Measurements from ENCODE around the gene EYS.

The EYS gene

GRCh38 chr6:65199121-65199520 is 507.9 kb downstream of the EYS start:
- DNase-seq, result no peak

- no peak for DNase-seq
Observed at GRCh38 chr6:65191471-65191870, 515.6 kb downstream of the EYS start.

- DNase-seq, result no peak
Observed at GRCh38 chr6:65189236-65189881, 517.7 kb downstream of the EYS start.

GRCh38 chr6:65186826-65187225 is 520.2 kb downstream of the EYS start:
- no peak for DNase-seq

- DNase-seq, result no peak
Observed at GRCh38 chr6:65182681-65183080, 524.3 kb downstream of the EYS start.

GRCh38 chr6:65170273-65170672 is 536.8 kb downstream of the EYS start:
- no peak for DNase-seq

- no peak for DNase-seq
Observed at GRCh38 chr6:65161661-65162060, 545.4 kb downstream of the EYS start.

GRCh38 chr6:65157025-65157424 is 550.0 kb downstream of the EYS start:
- DNase-seq, result no peak

- DNase-seq, result no peak
Observed at GRCh38 chr6:65155083-65155482, 551.9 kb downstream of the EYS start.

GRCh38 chr6:65149841-65150240 is 557.2 kb downstream of the EYS start:
- no peak for DNase-seq

- no peak for DNase-seq
Observed at GRCh38 chr6:65148839-65149238, 558.2 kb downstream of the EYS start.

GRCh38 chr6:65135567-65135966 is 571.5 kb downstream of the EYS start:
- no peak for DNase-seq

- no peak for DNase-seq
Observed at GRCh38 chr6:65126667-65127066, 580.4 kb downstream of the EYS start.

- no peak for DNase-seq
Observed at GRCh38 chr6:65123521-65123920, 583.5 kb downstream of the EYS start.

- no peak for DNase-seq
Observed at GRCh38 chr6:65117817-65118409, 589.1 kb downstream of the EYS start.

- DNase-seq, result no peak
Observed at GRCh38 chr6:65116326-65116725, 590.7 kb downstream of the EYS start.

GRCh38 chr6:65113581-65113980 is 593.4 kb downstream of the EYS start:
- no peak for DNase-seq

GRCh38 chr6:65112435-65112834 is 594.6 kb downstream of the EYS start:
- no peak for DNase-seq

- DNase-seq, result no peak
Observed at GRCh38 chr6:65110031-65110430, 597.0 kb downstream of the EYS start.

- no peak for DNase-seq
Observed at GRCh38 chr6:65098349-65098748, 608.7 kb downstream of the EYS start.

- DNase-seq, result no peak
Observed at GRCh38 chr6:65091561-65091960, 615.5 kb downstream of the EYS start.

- DNase-seq, result no peak
Observed at GRCh38 chr6:65088575-65088974, 618.5 kb downstream of the EYS start.

GRCh38 chr6:65081756-65082155 is 625.3 kb downstream of the EYS start:
- DNase-seq, result no peak

GRCh38 chr6:65075705-65076230 is 631.3 kb downstream of the EYS start:
- no peak for DNase-seq

- no peak for DNase-seq
Observed at GRCh38 chr6:65072500-65072899, 634.5 kb downstream of the EYS start.
